ENCODE data around the gene SH3PXD2A.
A peak's percentile ranks its signal among the peaks of the same experiment; 100 is the strongest.

The SH3PXD2A gene

GRCh38 chr10:103802637-103803353 lies 52.6 kb downstream of the SH3PXD2A start:
- no peaks in the 10 kb centered on the region for H3K27me3 ChIP-seq (ENCODE audit: insufficient read depth, low read length, poor library complexity)
- H3K56ac ChIP-seq (ENCODE audit: low read length) = peak overlapping the region; percentile 44
- H3K4me3 ChIP-seq (ENCODE audit: low read length) = no peak overlapping the region
- no CpG with 5 or more reads among the region's 7 CpGs for WGBS (ENCODE audit: extremely low coverage, insufficient coverage, low lambda C conversion rate)
- H4K5ac ChIP-seq (ENCODE audit: low read length) = no peak overlapping the region
- no peak overlapping the region for H4K8ac ChIP-seq (ENCODE audit: low read depth, low read length)
- no peak overlapping the region for H2BK15ac ChIP-seq (replicated peaks; ENCODE audit: low read depth)
- H3K4me1 ChIP-seq (ENCODE audit: control insufficient read depth, low read depth, low read length) = peaks cover 16% of the 10 kb centered on the region
- no peak overlapping the region for H3K4me2 ChIP-seq (ENCODE audit: low read length)
- peak overlapping the region; percentile 31 for H2BK5ac ChIP-seq (ENCODE audit: low read length)
- no peak overlapping the region for H3K27ac ChIP-seq (ENCODE audit: low read depth, low read length)
- no peak overlapping the region for H2BK120ac ChIP-seq (ENCODE audit: low read depth, low read length)
- H3K79me1 ChIP-seq (ENCODE audit: low read length) = peaks cover 12% of the 10 kb centered on the region
- H3K4ac ChIP-seq (ENCODE audit: low read depth, low read length) = no peak overlapping the region
- H3K23ac ChIP-seq (ENCODE audit: low read length) = no peak overlapping the region
- peak overlapping the region; percentile 37 for H2AK5ac ChIP-seq (ENCODE audit: low read length)
- no peak overlapping the region for H3K9ac ChIP-seq (ENCODE audit: low read length)
- peak overlapping the region; percentile 69 for H3K18ac ChIP-seq (ENCODE audit: low read length)
- no peaks in the 10 kb centered on the region for H3K79me2 ChIP-seq (ENCODE audit: control insufficient read depth, insufficient read depth, low read length)
- H3K36me3 ChIP-seq (ENCODE audit: control insufficient read depth, insufficient read depth, low read length) = no peaks in the 10 kb centered on the region
- DNase-seq = no peak

- Histone ChIP-seq H4K8ac (ENCODE audit: low read depth, low read length) (no peak overlapping the region), H3K27ac (ENCODE audit: low read depth, low read length) (no peak overlapping the region), H3K4me3 (ENCODE audit: low read length) (no peak overlapping the region), H3K56ac (ENCODE audit: low read length) (no peak overlapping the region), H2BK5ac (ENCODE audit: low read length) (no peak overlapping the region), H3K4me2 (ENCODE audit: low read length) (no peak overlapping the region), H3K27me3 (ENCODE audit: insufficient read depth, low read length, poor library complexity) (no peaks in the 10 kb centered on the region), H3K23ac (ENCODE audit: low read length) (no peak overlapping the region), H3K4ac (ENCODE audit: low read depth, low read length) (no peak overlapping the region), H2AK5ac (ENCODE audit: low read length) (no peak overlapping the region), H4K5ac (ENCODE audit: low read length) (no peak overlapping the region), H3K9ac (ENCODE audit: low read length) (no peak overlapping the region), H3K79me1 (ENCODE audit: low read length) (peaks cover 8% of the 10 kb centered on the region), H2BK15ac (replicated peaks; ENCODE audit: low read depth) (no peak overlapping the region), H3K36me3 (ENCODE audit: control insufficient read depth, insufficient read depth, low read length) (no peaks in the 10 kb centered on the region), H3K4me1 (ENCODE audit: control insufficient read depth, low read depth, low read length) (peaks cover 16% of the 10 kb centered on the region), H3K79me2 (ENCODE audit: control insufficient read depth, insufficient read depth, low read length) (no peaks in the 10 kb centered on the region), H3K18ac (ENCODE audit: low read length) (no peak overlapping the region), H2BK120ac (ENCODE audit: low read depth, low read length) (no peak overlapping the region)
- DNase-seq = no peak
- WGBS (ENCODE audit: extremely low coverage, insufficient coverage, low lambda C conversion rate) = no CpG with 5 or more reads among the region's 6 CpGs
These were observed 53.3 kb downstream of the SH3PXD2A start for GRCh38 chr10:103802081-103802480.

- Histone ChIP-seq H3K4ac (ENCODE audit: low read depth, low read length) (no peak overlapping the region), H2BK5ac (ENCODE audit: low read length) (no peak overlapping the region), H3K4me1 (ENCODE audit: control insufficient read depth, low read depth, low read length) (peaks cover 16% of the 10 kb centered on the region), H2AK5ac (ENCODE audit: low read length) (peak overlapping the region; percentile 35), H3K27me3 (ENCODE audit: insufficient read depth, low read length, poor library complexity) (no peaks in the 10 kb centered on the region), H3K27ac (ENCODE audit: low read depth, low read length) (no peak overlapping the region), H3K9ac (ENCODE audit: low read length) (no peak overlapping the region), H2BK120ac (ENCODE audit: low read depth, low read length) (no peak overlapping the region), H3K36me3 (ENCODE audit: control insufficient read depth, insufficient read depth, low read length) (no peaks in the 10 kb centered on the region), H3K23ac (ENCODE audit: low read length) (no peak overlapping the region), H3K4me2 (ENCODE audit: low read length) (no peak overlapping the region), H3K18ac (ENCODE audit: low read length) (no peak overlapping the region), H4K5ac (ENCODE audit: low read length) (no peak overlapping the region), H3K56ac (ENCODE audit: low read length) (no peak overlapping the region), H3K4me3 (ENCODE audit: low read length) (no peak overlapping the region), H2BK15ac (replicated peaks; ENCODE audit: low read depth) (no peak overlapping the region), H3K79me2 (ENCODE audit: control insufficient read depth, insufficient read depth, low read length) (no peaks in the 10 kb centered on the region), H4K8ac (ENCODE audit: low read depth, low read length) (no peak overlapping the region), H3K79me1 (ENCODE audit: low read length) (peaks cover 4% of the 10 kb centered on the region)
- peak; percentile 64 for DNase-seq
- WGBS (ENCODE audit: extremely low coverage, insufficient coverage, low lambda C conversion rate) = no CpG with 5 or more reads among the region's 10 CpGs
These were observed 54.4 kb downstream of the SH3PXD2A start for GRCh38 chr10:103800789-103801540.

- DNase-seq = no peak
- no CpG with 5 or more reads among the region's 3 CpGs for WGBS (ENCODE audit: extremely low coverage, insufficient coverage, low lambda C conversion rate)
- Histone ChIP-seq H3K18ac (ENCODE audit: low read length) (peak overlapping the region; percentile 3), H3K9ac (ENCODE audit: low read length) (no peak overlapping the region), H4K8ac (ENCODE audit: low read depth, low read length) (no peak overlapping the region), H3K27me3 (ENCODE audit: insufficient read depth, low read length, poor library complexity) (no peaks in the 10 kb centered on the region), H3K4me1 (ENCODE audit: control insufficient read depth, low read depth, low read length) (peaks cover 13% of the 10 kb centered on the region), H3K79me1 (ENCODE audit: low read length) (peaks cover 4% of the 10 kb centered on the region), H3K4ac (ENCODE audit: low read depth, low read length) (no peak overlapping the region), H2AK5ac (ENCODE audit: low read length) (no peak overlapping the region), H2BK120ac (ENCODE audit: low read depth, low read length) (no peak overlapping the region), H3K4me3 (ENCODE audit: low read length) (no peak overlapping the region), H3K23ac (ENCODE audit: low read length) (no peak overlapping the region), H3K4me2 (ENCODE audit: low read length) (no peak overlapping the region), H4K5ac (ENCODE audit: low read length) (no peak overlapping the region), H3K36me3 (ENCODE audit: control insufficient read depth, insufficient read depth, low read length) (no peaks in the 10 kb centered on the region), H3K56ac (ENCODE audit: low read length) (no peak overlapping the region), H3K79me2 (ENCODE audit: control insufficient read depth, insufficient read depth, low read length) (no peaks in the 10 kb centered on the region), H2BK15ac (replicated peaks; ENCODE audit: low read depth) (no peak overlapping the region), H3K27ac (ENCODE audit: low read depth, low read length) (no peak overlapping the region), H2BK5ac (ENCODE audit: low read length) (no peak overlapping the region)
These were observed 55.3 kb downstream of the SH3PXD2A start for GRCh38 chr10:103800089-103800488.

GRCh38 chr10:103799341-103799740 lies 56.0 kb downstream of the SH3PXD2A start:
- no peak overlapping the region for H3K4ac ChIP-seq (ENCODE audit: low read depth, low read length)
- no CpG with 5 or more reads among the region's 4 CpGs for WGBS (ENCODE audit: extremely low coverage, insufficient coverage, low lambda C conversion rate)
- no peak overlapping the region for H2AK5ac ChIP-seq (ENCODE audit: low read length)
- no peak overlapping the region for H4K5ac ChIP-seq (ENCODE audit: low read length)
- H2BK120ac ChIP-seq (ENCODE audit: low read depth, low read length) = no peak overlapping the region
- no peak overlapping the region for H2BK5ac ChIP-seq (ENCODE audit: low read length)
- no peak overlapping the region for H3K27ac ChIP-seq (ENCODE audit: low read depth, low read length)
- no peaks in the 10 kb centered on the region for H3K36me3 ChIP-seq (ENCODE audit: control insufficient read depth, insufficient read depth, low read length)
- no peak overlapping the region for H3K9ac ChIP-seq (ENCODE audit: low read length)
- H3K18ac ChIP-seq (ENCODE audit: low read length) = no peak overlapping the region
- no peak overlapping the region for H2BK15ac ChIP-seq (replicated peaks; ENCODE audit: low read depth)
- peaks cover 4% of the 10 kb centered on the region for H3K79me1 ChIP-seq (ENCODE audit: low read length)
- H3K4me1 ChIP-seq (ENCODE audit: control insufficient read depth, low read depth, low read length) = peaks cover 10% of the 10 kb centered on the region
- peak; percentile 55 for DNase-seq
- H4K8ac ChIP-seq (ENCODE audit: low read depth, low read length) = no peak overlapping the region
- no peak overlapping the region for H3K56ac ChIP-seq (ENCODE audit: low read length)
- H3K79me2 ChIP-seq (ENCODE audit: control insufficient read depth, insufficient read depth, low read length) = no peaks in the 10 kb centered on the region
- H3K27me3 ChIP-seq (ENCODE audit: insufficient read depth, low read length, poor library complexity) = no peaks in the 10 kb centered on the region
- no peak overlapping the region for H3K23ac ChIP-seq (ENCODE audit: low read length)
- no peak overlapping the region for H3K4me2 ChIP-seq (ENCODE audit: low read length)
- H3K4me3 ChIP-seq (ENCODE audit: low read length) = no peak overlapping the region
